Measurements from ENCODE around the gene MGLL. TPM values are rescaled to one million over a fixed set of nuclear protein-coding genes. Genes with fewer than 3 reads are reported as not detected.

MGLL gene
- total and polyA plus RNA-seq, 8 donors = 8.6 to 318 (median 16.0) TPM

- Histone ChIP-seq H3K9me3 (no peaks in the 10 kb centered on the region), H3K27ac (peak overlapping the region; percentile 86 to 91), H3K4me1 (peaks cover 29 to 77% of the 10 kb centered on the region in 2 donors), H3K36me3 (peaks cover 0 to 51% of the 10 kb centered on the region in 2 donors), H3K4me3 (no peak overlapping the region), H3K27me3 (no peaks in the 10 kb centered on the region)
- TF ChIP-seq CTCF (IDR thresholded peaks at IDR 0.05) = no peak
- DNase-seq (no peak), ATAC-seq (peak; percentile 5)
- intact Hi-C loops (cut with DNase I) = no loop called here
These were observed 5.4 kb downstream of the MGLL start for GRCh38 chr3:127816783-127817405.

- Histone ChIP-seq H3K36me3 (peaks cover 0 to 61% of the 10 kb centered on the region in 2 donors), H3K4me1 (peaks cover 26 to 68% of the 10 kb centered on the region in 2 donors), H3K27ac (peak overlapping the region; percentile 86 to 91), H3K4me3 (no peak overlapping the region), H3K9me3 (no peaks in the 10 kb centered on the region), H3K27me3 (no peaks in the 10 kb centered on the region)
- DNase-seq (peak in 2 of 4 donors; percentile 56 to 58), ATAC-seq (peak; percentile 54)
- intact Hi-C loops (cut with DNase I) = no loop called here
- TF ChIP-seq CTCF (IDR thresholded peaks at IDR 0.05) = no peak
These were observed 6.4 kb downstream of the MGLL start for GRCh38 chr3:127815641-127816605.

GRCh38 chr3:127815001-127815400 is 7.3 kb downstream of the MGLL start:
- intact Hi-C loops (cut with DNase I) = no loop called here
- ATAC-seq = no peak

GRCh38 chr3:127814325-127814781 is 8.0 kb downstream of the MGLL start:
- Histone ChIP-seq H3K27ac (no peak overlapping the region), H3K9me3 (no peaks in the 10 kb centered on the region), H3K4me3 (no peak overlapping the region), H3K27me3 (no peaks in the 10 kb centered on the region), H3K4me1 (peaks cover 20 to 52% of the 10 kb centered on the region in 2 donors), H3K36me3 (peaks cover 0 to 76% of the 10 kb centered on the region in 2 donors)
- TF ChIP-seq CTCF (IDR thresholded peaks at IDR 0.05) = no peak
- ATAC-seq (no peak), DNase-seq (no peak)
- intact Hi-C loops (cut with DNase I) = no loop called here

More at GRCh38 chr3:127815001-127815400, 7.3 kb downstream of the MGLL start:
- Histone ChIP-seq H3K27me3 (no peaks in the 10 kb centered on the region), H3K27ac (no peak overlapping the region), H3K9me3 (no peaks in the 10 kb centered on the region), H3K4me3 (no peak overlapping the region), H3K36me3 (peaks cover 0 to 70% of the 10 kb centered on the region in 2 donors), H3K4me1 (peaks cover 20 to 58% of the 10 kb centered on the region in 2 donors)
- TF ChIP-seq CTCF (IDR thresholded peaks at IDR 0.05) = no peak
- no peak for DNase-seq

- no peak for DNase-seq
- Histone ChIP-seq H3K36me3 (peaks cover 0 to 83% of the 10 kb centered on the region in 2 donors), H3K4me3 (no peak overlapping the region), H3K4me1 (peaks cover 9 to 30% of the 10 kb centered on the region in 2 donors), H3K27me3 (no peaks in the 10 kb centered on the region), H3K9me3 (no peaks in the 10 kb centered on the region), H3K27ac (no peak overlapping the region)
- no peak for TF ChIP-seq CTCF (IDR thresholded peaks at IDR 0.05)
- ATAC-seq = no peak
- intact Hi-C loops (cut with DNase I) = no loop called here
These were observed 10.2 kb downstream of the MGLL start for GRCh38 chr3:127812151-127812550.
